KMS-11 (cell line): ENCODE data around the gene CORO1C.

Experiments used
- H2AFZ ChIP-seq: fragments of 200-600 bp; sonication (generic); 2 replicates; pipeline ENCODE4 v1.6.1; 2016; ENCODE audit warnings: antibody characterized with exemption, mixed run types, low read depth
- H3K27ac ChIP-seq: fragments of 200-600 bp; sonication (generic); 2 replicates; pipeline ENCODE4 v1.6.1; 2016; ENCODE audit warnings: mild to moderate bottlenecking, mixed run types
- H3K27me3 ChIP-seq: fragments of 200-600 bp; sonication (generic); 2 replicates; pipeline ENCODE4 v1.6.1; 2017; ENCODE audit warnings: mild to moderate bottlenecking, low read depth, mixed run types, moderate library complexity; ENCODE audit not compliant: insufficient read depth
- H3K36me3 ChIP-seq: fragments of 200-600 bp; sonication (generic); 2 replicates; pipeline ENCODE4 v1.6.1; 2017; ENCODE audit warnings: mild to moderate bottlenecking, mixed run types; ENCODE audit not compliant: insufficient read depth
- H3K4me1 ChIP-seq: fragments of 200-600 bp; sonication (generic); 2 replicates; pipeline ENCODE4 v1.6.1; 2016; ENCODE audit warnings: mild to moderate bottlenecking, low read depth, mixed run types; ENCODE audit not compliant: poor library complexity, severe bottlenecking
- H3K4me2 ChIP-seq: fragments of 200-600 bp; sonication (generic); 2 replicates; pipeline ENCODE4 v1.7.0; 2016; ENCODE audit warnings: mild to moderate bottlenecking, mixed run types
- H3K4me3 ChIP-seq: fragments of 200-600 bp; sonication (generic); IDR thresholded peaks from 2 replicates; pipeline ENCODE4 v1.6.1; 2017; ENCODE audit warnings: low read depth, low read length, mixed read lengths; ENCODE audit not compliant: insufficient read depth
- H3K79me2 ChIP-seq: fragments of 200-600 bp; sonication (generic); 2 replicates; pipeline ENCODE4 v1.6.1; 2016; ENCODE audit warnings: low read depth, mixed run types; ENCODE audit not compliant: insufficient read depth
- H3K9ac ChIP-seq: fragments of 200-600 bp; sonication (generic); 2 replicates; pipeline ENCODE4 v1.6.1; 2016; ENCODE audit warnings: mild to moderate bottlenecking, mixed run types
- H4K20me1 ChIP-seq: fragments of 200-600 bp; sonication (generic); 2 replicates; pipeline ENCODE4 v1.6.1; 2016; ENCODE audit warnings: mild to moderate bottlenecking, mixed run types; ENCODE audit not compliant: insufficient read depth
- TF ChIP-seq, protein P1 (sequence below): fragments of 200-600 bp; sonication (generic); conservative IDR thresholded peaks from 2 replicates; pipeline ENCODE4 v1.6.1; 2017; ENCODE audit warnings: low read depth, mild to moderate bottlenecking, antibody characterized with exemption, low read length, moderate library complexity, mixed read lengths

The CORO1C gene

DNA sequence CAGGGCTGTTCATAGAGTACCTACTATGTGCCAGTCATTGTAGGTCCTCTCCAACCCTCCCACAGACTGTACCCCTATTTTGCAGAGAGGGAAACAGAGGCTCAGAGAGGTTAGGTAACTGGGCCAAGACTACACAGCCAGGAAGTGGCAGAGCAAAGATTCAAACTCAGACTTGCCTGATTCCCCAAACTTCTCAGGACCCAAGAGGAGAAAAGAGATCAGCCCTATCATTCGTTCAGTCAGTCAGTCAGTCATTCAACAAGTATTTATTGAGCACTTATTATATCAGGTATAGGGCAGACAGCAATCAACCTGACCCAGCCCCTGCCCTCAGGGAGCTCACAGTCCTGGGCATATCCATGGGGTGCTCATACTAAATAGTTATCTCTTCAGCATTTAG lies 39.6 kb upstream of the CORO1C start:
- Histone ChIP-seq H3K4me1 (peaks cover 41% of the 10 kb centered on the region), H3K79me2 (no peaks in the 10 kb centered on the region), H2AFZ (no peak overlapping the region), H3K4me2 (no peak overlapping the region), H3K36me3 (no peaks in the 10 kb centered on the region), H3K27me3 (no peaks in the 10 kb centered on the region), H4K20me1 (no peaks in the 10 kb centered on the region), H3K9ac (no peak overlapping the region), H3K4me3 (no peak overlapping the region), H3K27ac (no peak overlapping the region)
- TF ChIP-seq, protein P1, sequence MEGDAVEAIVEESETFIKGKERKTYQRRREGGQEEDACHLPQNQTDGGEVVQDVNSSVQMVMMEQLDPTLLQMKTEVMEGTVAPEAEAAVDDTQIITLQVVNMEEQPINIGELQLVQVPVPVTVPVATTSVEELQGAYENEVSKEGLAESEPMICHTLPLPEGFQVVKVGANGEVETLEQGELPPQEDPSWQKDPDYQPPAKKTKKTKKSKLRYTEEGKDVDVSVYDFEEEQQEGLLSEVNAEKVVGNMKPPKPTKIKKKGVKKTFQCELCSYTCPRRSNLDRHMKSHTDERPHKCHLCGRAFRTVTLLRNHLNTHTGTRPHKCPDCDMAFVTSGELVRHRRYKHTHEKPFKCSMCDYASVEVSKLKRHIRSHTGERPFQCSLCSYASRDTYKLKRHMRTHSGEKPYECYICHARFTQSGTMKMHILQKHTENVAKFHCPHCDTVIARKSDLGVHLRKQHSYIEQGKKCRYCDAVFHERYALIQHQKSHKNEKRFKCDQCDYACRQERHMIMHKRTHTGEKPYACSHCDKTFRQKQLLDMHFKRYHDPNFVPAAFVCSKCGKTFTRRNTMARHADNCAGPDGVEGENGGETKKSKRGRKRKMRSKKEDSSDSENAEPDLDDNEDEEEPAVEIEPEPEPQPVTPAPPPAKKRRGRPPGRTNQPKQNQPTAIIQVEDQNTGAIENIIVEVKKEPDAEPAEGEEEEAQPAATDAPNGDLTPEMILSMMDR, result no peak

- Histone ChIP-seq H3K4me1 (peaks cover 41% of the 10 kb centered on the region), H2AFZ (no peak overlapping the region), H3K27ac (no peak overlapping the region), H3K27me3 (no peaks in the 10 kb centered on the region), H3K9ac (no peak overlapping the region), H3K4me2 (no peak overlapping the region), H3K4me3 (no peak overlapping the region), H3K79me2 (no peaks in the 10 kb centered on the region), H4K20me1 (no peaks in the 10 kb centered on the region), H3K36me3 (no peaks in the 10 kb centered on the region)
- TF ChIP-seq, protein P1, result no peak
Measured at GRCh38 chr12:108770269-108770829, 39.0 kb upstream of the CORO1C start.

DNA sequence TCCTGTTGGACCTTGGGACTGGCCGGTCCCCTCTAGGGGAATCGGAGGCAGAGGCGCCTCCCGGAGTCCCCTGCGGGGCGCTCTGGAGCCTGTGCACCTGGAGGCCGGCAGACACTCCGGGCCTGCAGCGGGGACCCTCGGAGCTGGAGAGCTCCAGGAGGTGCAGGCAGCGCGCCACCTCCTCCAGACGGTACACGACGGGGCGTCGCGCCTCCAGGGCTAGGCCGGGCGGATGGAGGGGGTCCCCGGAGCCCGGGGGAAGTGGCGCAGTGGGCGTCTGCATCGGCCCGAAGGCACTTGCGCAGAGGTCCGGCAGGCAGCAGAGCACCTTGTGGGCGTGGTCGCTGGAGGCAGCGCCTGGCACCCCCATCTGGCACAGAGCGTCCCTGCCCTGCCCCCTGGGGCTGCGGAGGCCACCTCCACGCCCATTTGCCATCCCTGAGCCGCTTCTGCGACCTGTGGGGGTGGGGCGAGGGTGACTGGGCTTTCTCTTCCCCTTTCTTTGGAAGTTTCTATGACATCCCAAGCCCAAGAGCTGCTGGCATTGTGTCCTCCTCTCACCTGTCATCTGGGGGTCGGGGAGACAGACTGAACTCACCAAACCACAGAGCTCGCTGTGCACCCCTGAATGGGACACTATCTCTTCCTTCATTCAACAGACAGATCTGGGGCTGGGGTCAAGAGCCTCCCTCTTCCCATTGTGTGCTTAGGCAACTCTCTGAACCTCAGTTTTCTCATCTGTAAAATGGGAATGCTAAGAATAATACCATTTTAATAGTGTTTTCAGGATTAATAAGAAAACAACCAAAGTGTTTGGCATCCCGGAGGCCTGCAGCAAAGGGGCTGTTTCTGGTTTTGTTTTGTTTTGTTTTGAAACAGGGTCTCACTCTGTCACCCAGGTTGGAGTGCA lies 37.5 kb upstream of the CORO1C start:
- Histone ChIP-seq H3K27ac (no peak overlapping the region), H3K4me2 (peak overlapping the region; percentile 36; the same call in 1 of the 2 replicates), H3K4me1 (peaks cover 41% of the 10 kb centered on the region), H3K9ac (no peak overlapping the region), H3K79me2 (no peaks in the 10 kb centered on the region), H2AFZ (peak overlapping the region; percentile 49; the same call in 1 of the 2 replicates), H3K4me3 (no peak overlapping the region), H4K20me1 (no peaks in the 10 kb centered on the region), H3K27me3 (no peaks in the 10 kb centered on the region), H3K36me3 (no peaks in the 10 kb centered on the region)
- TF ChIP-seq, protein P1, result no peak

GRCh38 chr12:108766294-108766693 lies 35.0 kb upstream of the CORO1C start:
- Histone ChIP-seq H3K4me1 (peaks cover 19% of the 10 kb centered on the region), H3K36me3 (no peaks in the 10 kb centered on the region), H3K9ac (no peak overlapping the region), H3K4me2 (no peak overlapping the region), H3K79me2 (no peaks in the 10 kb centered on the region), H3K4me3 (no peak overlapping the region), H3K27ac (no peak overlapping the region), H4K20me1 (no peaks in the 10 kb centered on the region), H2AFZ (no peak overlapping the region), H3K27me3 (no peaks in the 10 kb centered on the region)
- TF ChIP-seq, protein P1, result no peak
